Panc1 (cell line): ENCODE results near the gene CCDC121. TPM values are rescaled to one million over a fixed set of nuclear protein-coding genes. Genes with fewer than 3 reads are reported as not detected.
"Not testable (repeated sequence)": the region's sequence is repeated elsewhere in the genome, so short reads cannot be mapped to it uniquely, and the experiment has no call there.

Experiments
- ATAC-seq: fragments of 200-7000 bp; cut with Tn5 transposase; 2 replicates; pipeline ENCODE4 v1.9.1; 2020; ENCODE audit warnings: mild to moderate bottlenecking, moderate library complexity
- BruUV-seq: library from RNA; stranded (reverse); fragments of 400-500 nt; replicated peaks from 2 replicates; lab custom pipeline; 2021; lab: Mats Ljungman, UMichigan
- CTCF ChIA-PET: fragments of 300-600 bp; sonication (Branson Sonifier 250); formaldehyde crosslinking; loops from one replicate; lab custom pipeline; 2022; ENCODE audit warnings: antibody characterized with exemption; lab: Charles Lee
- POLR2A ChIA-PET: fragments of 300-600 bp; sonication (Branson Sonifier 250); formaldehyde crosslinking; loops from one replicate; lab custom pipeline; 2022; ENCODE audit warnings: antibody characterized with exemption; lab: Charles Lee
- DNase-seq: peaks from one replicate; pipeline ENCODE4 v3.0.0-alpha.2; 2010; ENCODE audit warnings: low read depth, low spot score
- H3K27ac ChIP-seq: 2 replicates; pipeline ENCODE4 v1.5.1; 2011; ENCODE audit warnings: mild to moderate bottlenecking, low read length, inconsistent platforms
- H3K27me3 ChIP-seq: fragments of 200-500 bp; sonication (Bioruptor generic); 2 replicates; pipeline ENCODE4 v1.6.0; 2014; ENCODE audit warnings: low read length, inconsistent platforms; ENCODE audit not compliant: control insufficient read depth, insufficient read depth
- H3K36me3 ChIP-seq: fragments of 200-500 bp; sonication (Bioruptor generic); 2 replicates; pipeline ENCODE4 v1.5.1; 2014; ENCODE audit warnings: inconsistent platforms, mild to moderate bottlenecking, low read length, moderate library complexity; ENCODE audit not compliant: control insufficient read depth, insufficient read depth
- H3K4me1 ChIP-seq: 2 replicates; pipeline ENCODE4 v1.5.1; 2011; ENCODE audit warnings: inconsistent platforms, mild to moderate bottlenecking, low read length, moderate library complexity; ENCODE audit not compliant: control insufficient read depth, insufficient read depth
- H3K4me3 ChIP-seq, 2 experiments: 2 replicates each; pipeline ENCODE4 v1.5.1; 2011 to 2012; ENCODE audit warnings: low read depth in 2 of 2, low read length in 2 of 2, mild to moderate bottlenecking in 2 of 2, inconsistent platforms in 1 of 2, moderate library complexity in 1 of 2
- H3K9me3 ChIP-seq: fragments of 200-500 bp; sonication (Bioruptor generic); 2 replicates; pipeline ENCODE4 v1.5.1; 2014; ENCODE audit warnings: low read depth, mild to moderate bottlenecking, inconsistent platforms, low read length, moderate library complexity; ENCODE audit not compliant: control insufficient read depth, insufficient read depth
- CTCF ChIP-seq: fragments of 450-650 bp; IDR thresholded peaks from 2 replicates; pipeline ENCODE4 v1.5.1; 2017; ENCODE audit warnings: mild to moderate bottlenecking
- POLR2AphosphoS5 ChIP-seq: IDR thresholded peaks from 2 replicates; pipeline ENCODE4 v1.6.1; 2012; ENCODE audit warnings: mild to moderate bottlenecking, low read depth, low read length, moderate library complexity
- REST ChIP-seq, 2 experiments: IDR thresholded peaks; 2 replicates each; pipeline ENCODE4 v1.6.1; 2011 to 2012; ENCODE audit warnings: low read depth in 2 of 2, control low read depth in 1 of 2, low read length in 1 of 2, mild to moderate bottlenecking in 1 of 2, moderate library complexity in 1 of 2; ENCODE audit not compliant: insufficient read depth in 1 of 2
- SIN3A ChIP-seq: IDR thresholded peaks from 2 replicates; pipeline ENCODE4 v1.6.1; 2012; ENCODE audit warnings: low read depth, mild to moderate bottlenecking, low read length, moderate library complexity, borderline replicate concordance; ENCODE audit not compliant: insufficient read depth
- TCF7L2 ChIP-seq: IDR thresholded peaks from 2 replicates; pipeline ENCODE4 v1.6.1; 2011; ENCODE audit warnings: mild to moderate bottlenecking, low read depth, low read length, inconsistent platforms
- in situ Hi-C: cut with HindIII; loops from 2 replicates; pipeline ENCODE4 v1.10.0; 2016; ENCODE audit warnings: low sequenced_read_pairs, low pct_unique_long_range_greater_than_20kb
- intact Hi-C: fragments of 100-400 bp; cut with micrococcal nuclease; formaldehyde crosslinking; loops from one replicate; pipeline ENCODE4 v1.10.0; 2022; ENCODE audit not compliant: unreplicated experiment
- total RNA-seq: library from RNA; stranded (reverse); gene quantifications from one replicate; pipeline ENCODE4 v1.2.1, GENCODE V29; 2021; ENCODE audit not compliant: unreplicated experiment

CCDC121 gene
- total RNA-seq, 1 experiment from 2014 or later, result 5.9 TPM

DNA sequence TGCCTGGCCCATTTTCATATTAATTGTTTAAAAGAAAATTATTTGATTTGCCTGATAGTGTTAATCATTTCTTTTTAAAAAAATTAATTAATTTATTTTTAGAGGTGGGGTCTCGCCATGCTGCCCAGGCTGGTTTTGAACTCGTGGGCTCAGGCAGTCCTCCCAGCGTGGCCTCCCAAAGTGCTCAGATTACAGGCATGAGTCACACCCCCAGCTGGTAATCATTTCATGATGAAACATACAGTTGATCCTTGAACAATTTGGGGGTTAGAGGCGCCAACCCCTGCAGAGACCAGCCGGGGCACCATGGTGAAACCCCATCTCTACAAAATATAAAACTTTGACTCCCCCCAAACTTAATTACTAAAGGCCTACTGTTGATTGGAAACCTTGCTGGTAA lies 8.0 kb upstream of the CCDC121 start:
- Histone ChIP-seq H3K9me3 (no peaks in the 10 kb centered on the region), H3K4me1 (no peaks in the 10 kb centered on the region), H3K27ac (no peak overlapping the region), H3K4me3 (no peak overlapping the region), H3K36me3 (peaks cover 19% of the 10 kb centered on the region), H3K27me3 (no peaks in the 10 kb centered on the region)
- ATAC-seq, result no peak
- in situ Hi-C loops, result no loop called here
- intact Hi-C loops, result no loop called here
- TF ChIP-seq POLR2AphosphoS5, result no peak
- ChIA-PET POLR2A (no interaction called here), CTCF (no interaction called here)
- DNase-seq, result no peak
- no TSS peak for BruUV-seq

GRCh38 chr2:27634291-27634690 lies 5.5 kb upstream of the CCDC121 start:
- intact Hi-C loops (no loop called here), in situ Hi-C loops (no loop called here)
- no peak for ATAC-seq
- Histone ChIP-seq H3K27me3 (no peaks in the 10 kb centered on the region), H3K4me1 (peaks cover 3% of the 10 kb centered on the region; the same call in 1 of the 2 replicates), H3K27ac (no peak overlapping the region), H3K4me3 (no peak overlapping the region), H3K9me3 (no peaks in the 10 kb centered on the region), H3K36me3 (peaks cover 23% of the 10 kb centered on the region)
- no peak for DNase-seq
- TF ChIP-seq POLR2AphosphoS5 (no peak), SIN3A (no peak), CTCF (no peak), REST (IDR thresholded peaks at IDR 0.05; ENCODE audit: insufficient read depth in 1 of 2, low read depth in 2 of 2, low read length in 1 of 2) (no peak), TCF7L2 (no peak)
- POLR2A ChIA-PET, result no interaction called here
- CTCF ChIA-PET, result no interaction called here
- no TSS peak for BruUV-seq

- CTCF ChIA-PET, H3K4me3 ChIP-seq, intact Hi-C loops: not testable (repeated sequence)
Measured at GRCh38 chr2:27630257-27630656, 1.4 kb upstream of the CCDC121 start.

More at GRCh38 chr2:27630257-27630656, 1.4 kb upstream of the CCDC121 start:
- BruUV-seq, H3K27ac ChIP-seq, DNase-seq, ATAC-seq, in situ Hi-C loops, H3K9me3 ChIP-seq, H3K27me3 ChIP-seq, H3K4me1 ChIP-seq: not testable (repeated sequence)
- peaks cover 13% of the 10 kb centered on the region for H3K36me3 ChIP-seq
- POLR2A ChIA-PET, result interaction anchor here (0.6 kb wide), 1 partner anchor 10 kb away, joined by 3 read pairs; no protein-coding TSS in a partner anchor
